Endometrial microvascular endothelial cells (primary cell): ENCODE results near the gene WDR27. TPM values are rescaled to one million over a fixed set of nuclear protein-coding genes. Genes with fewer than 3 reads are reported as not detected.

Experiments
- in situ Hi-C: cut with HindIII; loops from 2 replicates; pipeline ENCODE4 v1.10.0; 2017; ENCODE audit warnings: low sequenced_read_pairs, low pct_unique_long_range_greater_than_20kb; ENCODE audit errors: inconsistent ontology term
- total RNA-seq: library from RNA; depleted of rRNA; stranded (reverse); fragments of >200 nt; gene quantifications from one replicate; pipeline ENCODE4 v1.2.3, GENCODE V29; 2015; ENCODE audit errors: inconsistent ontology term

WDR27 gene
- total RNA-seq: 22.3 TPM

- in situ Hi-C loops: no loop called here
Measured at GRCh38 chr6:169701954-169702839, at the start of gene WDR27, which contains the start of gene C6orf120. TSS of gene WDR27 (minus strand) at chr6:169702029. CDS start at chr6:169689005, 13,024 bp downstream. TSS of gene C6orf120 (plus strand) at chr6:169702126. CDS start at chr6:169702460, 334 bp downstream.

- in situ Hi-C loops: no loop called here
Measured at GRCh38 chr6:169746556-169746955, 44.7 kb upstream of the WDR27 start.

- in situ Hi-C loops: no loop called here
Measured at GRCh38 chr6:169745405-169745804, 43.6 kb upstream of the WDR27 start.

GRCh38 chr6:169741344-169741743, 39.5 kb upstream of the WDR27 start:
- in situ Hi-C loops: no loop called here

GRCh38 chr6:169738976-169739529, 37.2 kb upstream of the WDR27 start:
- in situ Hi-C loops: no loop called here

- in situ Hi-C loops: no loop called here
Measured at GRCh38 chr6:169738204-169738975, 36.6 kb upstream of the WDR27 start.

GRCh38 chr6:169729961-169730360, 28.1 kb upstream of the WDR27 start:
- in situ Hi-C loops: no loop called here

- in situ Hi-C loops: no loop called here
Measured at GRCh38 chr6:169726963-169727362, 25.1 kb upstream of the WDR27 start.

GRCh38 chr6:169726049-169726400, 24.2 kb upstream of the WDR27 start:
- in situ Hi-C loops: no loop called here

- in situ Hi-C loops: no loop called here
Measured at GRCh38 chr6:169725125-169726048, 23.6 kb upstream of the WDR27 start.

- in situ Hi-C loops: no loop called here
Measured at GRCh38 chr6:169724494-169725124, 22.8 kb upstream of the WDR27 start, which contains the start of gene PHF10. TSS of gene PHF10 (minus strand) at chr6:169724500. CDS start at chr6:169723931, 569 bp downstream.

GRCh38 chr6:169723991-169724493, 22.2 kb upstream of the WDR27 start:
- in situ Hi-C loops: no loop called here

- in situ Hi-C loops: no loop called here
Measured at GRCh38 chr6:169723200-169723909, 21.5 kb upstream of the WDR27 start.

GRCh38 chr6:169722362-169723199, 20.8 kb upstream of the WDR27 start:
- in situ Hi-C loops: no loop called here

GRCh38 chr6:169720207-169720855, 18.5 kb upstream of the WDR27 start:
- in situ Hi-C loops: no loop called here

GRCh38 chr6:169719117-169719516, 17.3 kb upstream of the WDR27 start:
- in situ Hi-C loops: no loop called here
